GM12875 (cell line): ENCODE results near the gene WIZ.
"Not testable (repeated sequence)": the region's sequence is repeated elsewhere in the genome, so short reads cannot be mapped to it uniquely, and the experiment has no call there.

Source experiments
- H3K4me3 ChIP-seq: one replicate; pipeline ENCODE4 v1.5.1; 2011; ENCODE audit warnings: low read depth, low read length, control low read depth
- CTCF ChIP-seq: IDR thresholded peaks from 2 replicates; pipeline ENCODE4 v1.5.1; 2011; ENCODE audit warnings: low read depth, mild to moderate bottlenecking, control low read depth, inconsistent platforms, low read length, moderate library complexity, borderline replicate concordance; ENCODE audit not compliant: insufficient read depth

WIZ gene

GRCh38 chr19:15421136-15421695 lies 28.5 kb downstream of the WIZ start:
- TF ChIP-seq CTCF = no peak
- H3K4me3 ChIP-seq = no peak overlapping the region

GRCh38 chr19:15419413-15420025 lies 30.2 kb downstream of the WIZ start:
- no peak overlapping the region for H3K4me3 ChIP-seq
- TF ChIP-seq CTCF = no peak

GRCh38 chr19:15418579-15419412 lies 31.0 kb downstream of the WIZ start, which contains the start of gene AKAP8L:
Gene AKAP8L (minus strand): TSS chr19:15418988. CDS start chr19:15418923, 65 bp downstream.
- peak; percentile 87 for TF ChIP-seq CTCF
- H3K4me3 ChIP-seq = peak within 1 kb of the TSS; percentile 89

GRCh38 chr19:15418231-15418578 lies 31.6 kb downstream of the WIZ start:
- peak overlapping the region; percentile 89 for H3K4me3 ChIP-seq
- TF ChIP-seq CTCF = no peak

GRCh38 chr19:15417699-15418098 lies 32.1 kb downstream of the WIZ start:
- no peak for TF ChIP-seq CTCF

GRCh38 chr19:15412832-15413231 lies 36.9 kb downstream of the WIZ start:
- TF ChIP-seq CTCF = no peak

More at GRCh38 chr19:15417699-15418098, 32.1 kb downstream of the WIZ start:
- H3K4me3 ChIP-seq = peak overlapping the region; percentile 89

GRCh38 chr19:15411351-15411750 lies 38.4 kb downstream of the WIZ start:
- not testable (repeated sequence) for H3K4me3 ChIP-seq

More at GRCh38 chr19:15412832-15413231, 36.9 kb downstream of the WIZ start:
- no peak overlapping the region for H3K4me3 ChIP-seq
